Dermis blood vessel endothelial cell (primary cell): ENCODE results near the gene ALDH1L2. TPM values are rescaled to one million over a fixed set of nuclear protein-coding genes. Genes with fewer than 3 reads are reported as not detected.
A peak's percentile ranks its signal among the peaks of the same experiment; 100 is the strongest.

Experiments used
- DNase-seq: peaks from one replicate; pipeline ENCODE4 v3.0.0; 2010
- total RNA-seq: library from RNA; depleted of rRNA; stranded (reverse); fragments of >200 nt; gene quantifications from 2 replicates; pipeline ENCODE4 v1.2.3, GENCODE V29; 2014

ALDH1L2 gene
- total RNA-seq, 1 donor from 2014 or later, result 1.2 TPM

- peak; percentile 19 for DNase-seq
These were observed 630 bp downstream of the ALDH1L2 start for GRCh38 chr12:105083551-105084105.

- no peak for DNase-seq
These were observed 1.2 kb downstream of the ALDH1L2 start for GRCh38 chr12:105083031-105083430.

DNA sequence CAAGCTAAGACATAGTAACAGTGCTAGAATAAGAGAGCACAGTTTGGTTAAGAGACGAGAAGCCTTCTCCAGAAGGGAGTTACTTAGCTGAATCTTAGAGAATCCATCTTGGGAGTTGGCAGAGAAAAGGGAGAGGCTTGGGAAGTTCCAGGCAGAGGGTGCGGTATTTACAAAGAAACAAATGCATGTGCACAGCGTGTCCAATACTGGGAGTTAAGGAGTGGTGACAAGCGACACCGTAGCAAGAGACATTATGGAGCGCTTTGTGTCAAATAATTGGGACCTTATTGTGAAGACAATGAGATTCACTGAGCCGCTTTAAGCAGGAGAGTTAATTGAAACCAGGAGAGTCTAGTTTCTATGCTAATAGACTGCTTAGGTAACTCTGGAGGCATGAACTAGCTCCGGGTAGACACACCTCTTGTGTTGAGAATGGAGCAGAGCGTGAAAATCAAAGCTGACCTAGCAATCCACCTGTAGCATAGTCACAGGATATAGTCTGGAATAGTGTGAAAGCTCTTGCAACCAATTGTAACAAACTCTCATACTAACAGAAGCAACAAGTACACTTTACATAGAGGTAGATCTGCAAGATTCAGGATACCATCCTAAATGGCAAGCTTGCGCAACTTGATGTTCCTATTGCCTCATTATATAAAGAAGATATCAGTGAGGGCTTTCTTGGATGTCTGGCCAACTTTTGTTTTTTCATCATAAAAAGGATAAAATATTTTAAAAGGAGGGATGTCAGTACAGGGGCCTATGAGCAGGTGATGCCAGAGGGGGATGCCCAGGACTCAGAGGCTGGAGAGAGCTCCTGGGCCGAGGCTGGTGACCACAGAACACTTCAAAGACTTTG is 5.3 kb downstream of the ALDH1L2 start:
- DNase-seq, result no peak

- DNase-seq, result no peak
These were observed 6.8 kb downstream of the ALDH1L2 start for GRCh38 chr12:105077435-105077834.

DNA sequence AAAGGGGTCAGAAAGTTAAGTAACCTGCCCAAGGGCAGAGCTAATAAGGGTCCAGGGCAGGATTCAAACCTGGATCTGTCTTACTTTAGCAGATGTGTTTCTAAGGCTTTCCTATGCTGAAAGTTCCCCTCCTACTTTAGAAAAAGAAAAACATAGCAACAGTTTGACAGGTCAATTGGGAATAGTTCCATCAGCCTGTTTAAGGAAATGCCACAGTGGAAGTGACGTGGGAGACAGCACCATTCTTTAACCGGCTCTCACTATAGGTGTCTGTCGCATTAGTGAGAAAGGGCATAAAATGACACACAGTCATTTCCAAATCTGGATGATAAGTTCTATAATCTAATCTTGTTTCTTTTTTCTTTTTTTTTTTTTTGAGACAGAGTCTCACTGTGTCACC is 7.3 kb downstream of the ALDH1L2 start:
- DNase-seq, result no peak

- no peak for DNase-seq
These were observed 8.2 kb downstream of the ALDH1L2 start for GRCh38 chr12:105076098-105076497.

- no peak for DNase-seq
These were observed 11.3 kb downstream of the ALDH1L2 start for GRCh38 chr12:105072888-105073488.

DNA sequence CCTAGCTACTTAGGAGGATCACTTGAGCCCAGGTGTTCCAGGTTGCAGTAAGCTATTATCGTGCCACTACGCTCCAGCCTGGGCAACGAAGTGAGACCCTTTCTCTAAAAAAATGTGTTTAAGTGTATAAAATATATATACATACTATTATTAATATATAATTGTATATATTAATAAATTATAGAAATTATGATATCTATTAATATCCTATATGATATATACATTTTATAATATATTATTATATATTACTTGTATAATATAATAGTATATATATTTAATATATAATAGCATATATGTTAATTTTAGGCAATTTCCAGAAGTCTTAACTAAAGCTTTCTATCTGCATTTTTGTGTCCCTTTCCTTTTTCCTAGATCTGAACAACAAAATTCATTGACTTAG is 12.3 kb downstream of the ALDH1L2 start:
- DNase-seq, result no peak

- no peak for DNase-seq
These were observed 14.1 kb downstream of the ALDH1L2 start for GRCh38 chr12:105069936-105070702.

- DNase-seq, result no peak
These were observed 16.7 kb downstream of the ALDH1L2 start for GRCh38 chr12:105067511-105068031.

- no peak for DNase-seq
These were observed 19.6 kb downstream of the ALDH1L2 start for GRCh38 chr12:105064564-105065178.

GRCh38 chr12:105060715-105061378 is 23.4 kb downstream of the ALDH1L2 start:
- DNase-seq, result no peak

GRCh38 chr12:105057174-105057573 is 27.1 kb downstream of the ALDH1L2 start:
- no peak for DNase-seq

GRCh38 chr12:105053116-105053572 is 31.1 kb downstream of the ALDH1L2 start:
- peak; percentile 87 for DNase-seq

DNA sequence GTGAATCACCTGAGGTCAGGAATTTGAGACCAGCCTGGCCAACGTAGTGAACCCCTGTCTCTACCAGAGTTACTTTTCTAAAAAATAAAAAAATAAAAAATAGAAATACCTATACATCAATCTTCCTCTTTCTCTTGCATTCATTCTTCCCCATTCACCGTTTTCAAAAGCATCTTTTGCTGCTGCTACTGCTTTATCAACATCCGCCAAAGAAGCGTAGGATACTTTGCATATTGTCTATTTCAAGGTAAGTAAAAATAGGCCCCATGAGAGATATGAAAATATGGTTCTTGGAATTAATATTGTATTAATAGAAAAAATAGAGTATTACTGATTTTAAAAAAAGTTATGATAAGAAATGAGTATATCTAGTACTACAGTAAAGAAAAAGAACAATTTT is 32.3 kb downstream of the ALDH1L2 start:
- DNase-seq, result no peak

- DNase-seq, result no peak
These were observed 35.9 kb downstream of the ALDH1L2 start for GRCh38 chr12:105048315-105048714.

DNA sequence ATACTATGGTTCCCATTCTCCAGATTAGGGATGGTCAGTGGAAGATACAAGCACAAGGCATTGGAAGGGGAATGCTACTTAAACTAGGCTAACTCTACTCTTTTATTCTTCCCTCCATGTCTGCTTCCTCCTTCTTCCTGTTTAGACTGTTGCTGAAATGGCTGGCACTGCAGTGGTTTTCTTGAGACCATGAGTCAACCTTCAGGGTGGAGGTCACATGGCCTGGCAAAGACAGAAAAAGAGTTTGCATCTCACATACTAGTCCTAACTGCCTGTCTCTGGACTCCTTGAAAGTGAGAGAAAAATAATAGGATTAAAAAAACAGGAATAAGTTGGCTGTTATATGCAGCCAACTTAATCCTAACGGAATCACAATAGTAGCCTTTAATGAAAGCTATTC is 37.0 kb downstream of the ALDH1L2 start:
- no peak for DNase-seq

GRCh38 chr12:105041186-105041585 is 43.1 kb downstream of the ALDH1L2 start:
- DNase-seq, result no peak

- DNase-seq, result no peak
These were observed 43.8 kb downstream of the ALDH1L2 start for GRCh38 chr12:105040476-105040875.

DNA sequence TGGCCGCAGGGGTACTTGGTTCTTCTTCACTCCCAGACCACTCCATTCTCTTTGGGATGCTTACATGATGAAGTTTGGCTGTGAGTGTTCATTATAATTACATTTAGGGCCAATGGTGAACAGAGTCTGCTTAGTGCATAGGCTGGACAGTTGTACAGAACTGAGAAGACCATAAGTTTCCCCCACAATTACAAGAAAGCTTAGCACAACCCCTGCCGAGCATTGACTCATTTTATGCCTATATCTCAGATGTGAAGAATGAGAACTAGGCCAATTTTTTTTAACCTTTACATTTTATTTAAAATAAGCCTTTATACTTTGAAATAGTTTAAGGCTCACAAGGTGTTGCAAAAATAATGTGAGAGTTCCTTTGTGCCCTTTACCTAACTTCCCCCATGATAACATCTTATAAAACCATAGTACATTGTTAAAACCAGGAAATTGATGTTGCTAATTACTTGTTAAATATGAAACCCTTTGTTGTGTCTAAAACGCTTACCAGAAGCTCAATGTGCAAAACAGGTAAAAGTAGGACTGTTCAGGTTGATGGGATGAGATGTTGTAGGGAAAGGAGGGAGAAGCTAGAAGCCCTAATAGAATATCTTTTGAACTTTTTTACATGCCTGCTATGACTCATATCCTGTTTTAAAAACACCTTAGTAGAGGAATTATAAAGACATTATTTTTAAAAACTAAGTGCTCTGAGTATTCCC is 47.2 kb downstream of the ALDH1L2 start:
- peak; percentile 12 for DNase-seq

- no peak for DNase-seq
These were observed 50.4 kb downstream of the ALDH1L2 start for GRCh38 chr12:105033851-105034250.
